Measurements from ENCODE around the gene STEAP1B. TPM values are rescaled to one million over a fixed set of nuclear protein-coding genes. Genes with fewer than 3 reads are reported as not detected.

Gene STEAP1B
- total RNA-seq, 2 donors from 2014 or later, result 0.32 TPM; not detected in 1

DNA sequence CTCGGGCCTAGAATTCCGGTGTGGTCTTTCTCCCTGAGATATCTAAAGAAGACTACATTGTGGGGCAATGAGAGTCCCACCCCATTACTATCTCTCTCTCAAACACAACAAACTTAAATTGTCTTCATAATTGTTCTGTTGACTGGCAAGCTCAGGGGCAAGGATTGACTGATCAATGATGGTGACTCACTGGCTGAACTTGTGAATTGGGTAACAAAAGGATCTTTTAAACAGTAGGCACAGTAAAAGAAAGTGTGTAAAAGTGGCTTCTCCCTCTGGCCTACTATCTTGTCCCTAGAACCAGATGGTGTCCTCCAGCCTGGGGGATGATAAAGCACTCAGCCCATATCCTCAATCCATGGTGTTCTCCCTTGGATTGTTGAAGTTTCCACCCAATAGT lies 80.0 kb downstream of the STEAP1B start:
- H3K4me1 Mint-ChIP-seq, result no peaks in the 10 kb centered on the region
- H3K27me3 Mint-ChIP-seq, result peaks cover 12% of the 10 kb centered on the region
- H3K9me3 Mint-ChIP-seq, result no peaks in the 10 kb centered on the region
- H3K4me3 Mint-ChIP-seq, result no peak overlapping the region
- no peak overlapping the region for H3K27ac Mint-ChIP-seq
- ATAC-seq (replicated peaks), result no peak
- no peaks in the 10 kb centered on the region for H3K36me3 Mint-ChIP-seq (ENCODE audit: low read depth)

DNA sequence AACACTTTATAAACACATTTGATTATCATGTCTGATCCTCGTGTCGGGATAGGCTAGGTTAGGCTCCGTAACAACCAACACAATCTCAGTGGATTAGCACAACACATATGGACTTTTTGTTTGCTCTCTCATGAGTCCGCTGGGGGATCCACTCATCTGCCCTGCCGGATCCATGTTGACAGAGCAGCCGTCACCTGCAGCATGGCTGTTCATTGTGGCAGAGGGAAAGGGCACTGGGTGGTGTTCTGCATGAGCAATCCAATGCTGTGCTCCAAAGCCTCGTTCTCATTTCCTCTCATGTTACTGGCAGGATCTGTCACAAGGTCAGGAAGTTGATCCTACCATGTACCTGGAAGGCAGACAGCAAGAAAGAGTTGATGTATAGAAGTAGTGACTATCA lies 80.5 kb downstream of the STEAP1B start:
- no peaks in the 10 kb centered on the region for H3K9me3 Mint-ChIP-seq
- no peak for ATAC-seq (replicated peaks)
- no peaks in the 10 kb centered on the region for H3K4me1 Mint-ChIP-seq
- H3K36me3 Mint-ChIP-seq (ENCODE audit: low read depth), result no peaks in the 10 kb centered on the region
- H3K27me3 Mint-ChIP-seq, result peaks cover 13% of the 10 kb centered on the region
- no peak overlapping the region for H3K4me3 Mint-ChIP-seq
- no peak overlapping the region for H3K27ac Mint-ChIP-seq

- Mint-ChIP-seq H3K27me3 (peaks cover 16% of the 10 kb centered on the region), H3K27ac (no peak overlapping the region), H3K4me1 (no peaks in the 10 kb centered on the region), H3K4me3 (no peak overlapping the region), H3K36me3 (ENCODE audit: low read depth) (no peaks in the 10 kb centered on the region), H3K9me3 (no peaks in the 10 kb centered on the region)
- no peak for ATAC-seq (replicated peaks)
Measured at GRCh38 chr7:22418251-22419046, 81.5 kb downstream of the STEAP1B start.

DNA sequence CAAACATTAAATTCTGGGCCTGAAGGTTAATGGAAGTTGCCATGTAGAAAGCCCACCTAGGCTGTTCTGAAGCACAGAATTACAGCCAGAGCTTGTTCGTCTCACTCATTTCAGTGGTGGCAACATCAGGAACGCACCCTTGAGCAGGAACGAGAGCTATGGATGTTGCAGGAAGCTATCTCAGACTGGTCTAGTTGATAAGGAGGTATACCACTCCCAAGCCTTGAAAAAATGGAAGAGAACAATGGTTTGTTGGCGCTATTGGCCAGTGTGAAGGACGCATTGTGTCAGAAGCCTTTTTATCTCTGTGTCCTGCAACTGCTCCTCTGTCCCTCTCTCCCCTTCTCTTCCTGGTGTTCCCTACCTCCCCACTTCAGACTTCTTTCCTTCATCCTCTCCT lies 82.1 kb downstream of the STEAP1B start:
- no peak for ATAC-seq (replicated peaks)
- Mint-ChIP-seq H3K36me3 (ENCODE audit: low read depth) (no peaks in the 10 kb centered on the region), H3K4me3 (no peak overlapping the region), H3K9me3 (no peaks in the 10 kb centered on the region), H3K4me1 (no peaks in the 10 kb centered on the region), H3K27ac (no peak overlapping the region), H3K27me3 (peaks cover 16% of the 10 kb centered on the region)

- Mint-ChIP-seq H3K36me3 (ENCODE audit: low read depth) (no peaks in the 10 kb centered on the region), H3K4me3 (no peak overlapping the region), H3K27ac (no peak overlapping the region), H3K27me3 (peaks cover 16% of the 10 kb centered on the region), H3K4me1 (no peaks in the 10 kb centered on the region), H3K9me3 (no peaks in the 10 kb centered on the region)
- no peak for ATAC-seq (replicated peaks)
Measured at GRCh38 chr7:22417349-22417748, 82.6 kb downstream of the STEAP1B start.

GRCh38 chr7:22414424-22414823 lies 85.6 kb downstream of the STEAP1B start:
- H3K27me3 Mint-ChIP-seq, result peaks cover 16% of the 10 kb centered on the region
- ATAC-seq (replicated peaks), result no peak
- no peaks in the 10 kb centered on the region for H3K36me3 Mint-ChIP-seq (ENCODE audit: low read depth)
- H3K9me3 Mint-ChIP-seq, result no peaks in the 10 kb centered on the region
- H3K4me3 Mint-ChIP-seq, result no peak overlapping the region
- H3K27ac Mint-ChIP-seq, result no peak overlapping the region
- no peaks in the 10 kb centered on the region for H3K4me1 Mint-ChIP-seq

GRCh38 chr7:22413211-22413610 lies 86.8 kb downstream of the STEAP1B start:
- H3K36me3 Mint-ChIP-seq (ENCODE audit: low read depth), result no peaks in the 10 kb centered on the region
- peaks cover 12% of the 10 kb centered on the region for H3K27me3 Mint-ChIP-seq
- no peak overlapping the region for H3K27ac Mint-ChIP-seq
- H3K4me1 Mint-ChIP-seq, result no peaks in the 10 kb centered on the region
- H3K4me3 Mint-ChIP-seq, result no peak overlapping the region
- no peaks in the 10 kb centered on the region for H3K9me3 Mint-ChIP-seq
- ATAC-seq (replicated peaks), result no peak

- no peak for ATAC-seq (replicated peaks)
- Mint-ChIP-seq H3K36me3 (ENCODE audit: low read depth) (no peaks in the 10 kb centered on the region), H3K27me3 (peaks cover 4% of the 10 kb centered on the region), H3K4me1 (no peaks in the 10 kb centered on the region), H3K4me3 (no peak overlapping the region), H3K9me3 (no peaks in the 10 kb centered on the region), H3K27ac (no peak overlapping the region)
Measured at GRCh38 chr7:22411977-22412693, 87.9 kb downstream of the STEAP1B start.

GRCh38 chr7:22406715-22407114 lies 93.3 kb downstream of the STEAP1B start:
- H3K4me1 Mint-ChIP-seq, result peaks cover 9% of the 10 kb centered on the region
- H3K36me3 Mint-ChIP-seq (ENCODE audit: low read depth), result no peaks in the 10 kb centered on the region

DNA sequence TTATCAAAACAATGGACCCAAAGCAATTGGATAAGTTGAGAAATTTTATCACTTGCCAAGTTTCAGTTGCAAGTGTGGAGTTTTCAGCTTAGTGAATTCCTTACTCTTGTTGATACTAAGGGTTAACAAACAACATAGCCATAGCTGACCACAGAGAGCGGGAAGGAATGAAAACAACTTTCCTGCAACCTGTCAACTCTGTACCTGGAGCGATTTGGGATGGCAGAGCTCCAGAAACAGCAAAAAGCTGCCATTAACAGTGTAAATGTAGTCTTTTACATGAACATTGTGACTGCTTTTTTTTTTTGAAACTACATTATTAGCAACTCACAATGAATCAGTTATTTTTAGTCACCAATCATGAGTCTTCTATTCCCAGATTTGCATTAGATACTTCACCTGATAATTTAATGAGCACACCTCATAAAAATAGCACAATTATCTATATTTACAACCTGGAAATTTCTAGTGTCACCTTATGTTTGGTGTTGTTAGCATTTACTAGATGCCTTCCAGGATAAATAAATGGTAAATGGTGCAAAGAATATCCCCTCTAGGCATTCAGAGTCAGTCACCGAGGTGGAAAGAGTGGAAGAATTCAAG lies 95.5 kb downstream of the STEAP1B start:
- Mint-ChIP-seq H3K9me3 (no peaks in the 10 kb centered on the region), H3K27me3 (no peaks in the 10 kb centered on the region), H3K27ac (no peak overlapping the region)

More at GRCh38 chr7:22406715-22407114, 93.3 kb downstream of the STEAP1B start:
- no peak overlapping the region for H3K4me3 Mint-ChIP-seq
- H3K27ac Mint-ChIP-seq, result no peak overlapping the region
- H3K9me3 Mint-ChIP-seq, result no peaks in the 10 kb centered on the region
- no peak for ATAC-seq (replicated peaks)
- H3K27me3 Mint-ChIP-seq, result no peaks in the 10 kb centered on the region

DNA sequence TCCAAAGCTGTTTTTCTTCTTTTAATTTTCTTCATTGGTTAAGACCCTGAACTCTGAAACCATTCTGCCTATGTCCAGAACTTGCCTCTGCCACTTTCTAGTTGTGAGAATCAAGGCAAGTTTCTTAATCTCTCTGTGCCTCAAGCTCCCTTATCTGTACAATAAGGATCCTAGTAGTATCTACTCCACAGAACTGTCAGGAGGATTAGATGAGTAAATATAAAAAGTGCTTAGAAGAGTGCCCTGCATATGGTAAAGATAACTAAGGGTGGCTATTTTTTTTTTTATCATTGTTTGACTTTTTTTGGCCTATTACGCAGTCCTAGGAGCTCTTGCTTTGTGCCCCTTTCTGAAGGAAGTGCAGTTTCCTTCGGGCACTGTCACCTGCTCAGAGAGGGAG lies 96.6 kb downstream of the STEAP1B start:
- H3K27ac Mint-ChIP-seq, result no peak overlapping the region

More for the DNA sequence above, 95.5 kb downstream of the STEAP1B start:
- H3K36me3 Mint-ChIP-seq (ENCODE audit: low read depth), result no peaks in the 10 kb centered on the region
- H3K4me1 Mint-ChIP-seq, result peaks cover 9% of the 10 kb centered on the region
- H3K4me3 Mint-ChIP-seq, result no peak overlapping the region
- no peak for ATAC-seq (replicated peaks)

GRCh38 chr7:22402250-22402649 lies 97.7 kb downstream of the STEAP1B start:
- Mint-ChIP-seq H3K27me3 (no peaks in the 10 kb centered on the region), H3K9me3 (no peaks in the 10 kb centered on the region), H3K27ac (no peak overlapping the region), H3K4me1 (peaks cover 9% of the 10 kb centered on the region), H3K36me3 (ENCODE audit: low read depth) (no peaks in the 10 kb centered on the region), H3K4me3 (no peak overlapping the region)
- ATAC-seq (replicated peaks), result peak; percentile 42

More for the DNA sequence above, 96.6 kb downstream of the STEAP1B start:
- Mint-ChIP-seq H3K4me3 (no peak overlapping the region), H3K9me3 (no peaks in the 10 kb centered on the region), H3K4me1 (peaks cover 9% of the 10 kb centered on the region), H3K36me3 (ENCODE audit: low read depth) (no peaks in the 10 kb centered on the region), H3K27me3 (no peaks in the 10 kb centered on the region)
- ATAC-seq (replicated peaks), result no peak

DNA sequence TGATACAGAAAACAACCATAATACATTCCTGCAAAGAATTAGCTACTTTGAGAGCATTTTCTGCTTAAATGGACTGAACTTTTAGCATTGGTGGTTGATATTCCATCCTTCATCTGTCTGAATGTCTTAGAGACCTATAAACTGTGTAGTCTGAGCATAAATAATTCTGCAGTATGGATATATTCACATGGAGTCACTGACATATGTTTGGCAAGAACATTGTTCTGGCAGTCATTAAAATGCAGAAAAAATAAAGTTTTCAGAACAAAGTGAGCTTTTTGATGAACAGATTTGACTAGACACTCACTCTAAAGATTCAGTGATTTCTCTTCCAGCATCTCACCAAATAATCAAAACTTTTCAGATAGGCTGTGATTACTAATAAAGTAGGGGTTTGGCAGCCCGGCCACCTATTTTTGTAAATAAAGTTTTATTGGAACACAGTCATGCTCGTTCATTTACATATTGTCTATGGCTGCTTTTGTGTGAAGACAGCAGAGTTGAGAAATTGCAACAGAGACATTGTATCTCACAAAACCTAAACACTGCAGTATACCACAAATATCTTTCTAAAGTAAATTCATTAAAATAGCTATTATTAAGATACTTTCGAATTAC lies 98.9 kb downstream of the STEAP1B start:
- no peak for ATAC-seq (replicated peaks)
- Mint-ChIP-seq H3K4me1 (peaks cover 9% of the 10 kb centered on the region), H3K4me3 (no peak overlapping the region), H3K36me3 (ENCODE audit: low read depth) (no peaks in the 10 kb centered on the region), H3K27ac (no peak overlapping the region), H3K9me3 (no peaks in the 10 kb centered on the region), H3K27me3 (no peaks in the 10 kb centered on the region)

GRCh38 chr7:22400150-22400814 lies 99.7 kb downstream of the STEAP1B start:
- H3K36me3 Mint-ChIP-seq (ENCODE audit: low read depth), result no peaks in the 10 kb centered on the region
- no peaks in the 10 kb centered on the region for H3K27me3 Mint-ChIP-seq
- H3K4me3 Mint-ChIP-seq, result no peak overlapping the region
- H3K27ac Mint-ChIP-seq, result no peak overlapping the region
- ATAC-seq (replicated peaks), result no peak
- H3K4me1 Mint-ChIP-seq, result peaks cover 9% of the 10 kb centered on the region
- no peaks in the 10 kb centered on the region for H3K9me3 Mint-ChIP-seq

Data from activated T-helper 17 cell treated with anti-CD3 and anti-CD28 coated beads, Interleukin-2, amount 50 U/mL, for 72 hours (primary cell).